Ishikawa (cell line): ENCODE measurements around the gene FAM114A1.

Experiments used
- EP300 ChIP-seq: IDR thresholded peaks from 2 replicates; pipeline ENCODE4 v1.6.1; 2012; ENCODE audit warnings: borderline replicate concordance
- MAX ChIP-seq: IDR thresholded peaks from 2 replicates; pipeline ENCODE4 v1.6.1; 2012
- REST ChIP-seq: IDR thresholded peaks from 2 replicates; pipeline ENCODE4 v1.6.1; 2012; ENCODE audit warnings: low read depth, mild to moderate bottlenecking
- TAF1 ChIP-seq: IDR thresholded peaks from 2 replicates; pipeline ENCODE4 v1.6.1; 2012; ENCODE audit warnings: low read depth, mild to moderate bottlenecking

GRCh38 chr4:38958453-38959190, 91.0 kb downstream of the FAM114A1 start:
- no peak for TF ChIP-seq EP300
- no peak for TF ChIP-seq MAX
- TF ChIP-seq TAF1, result no peak
- no peak for TF ChIP-seq REST
